ENCODE results near the gene KSR2. TPM values are rescaled to one million over a fixed set of nuclear protein-coding genes. Genes with fewer than 3 reads are reported as not detected.

The KSR2 gene
- total RNA-seq, result under 0.01 TPM

DNA sequence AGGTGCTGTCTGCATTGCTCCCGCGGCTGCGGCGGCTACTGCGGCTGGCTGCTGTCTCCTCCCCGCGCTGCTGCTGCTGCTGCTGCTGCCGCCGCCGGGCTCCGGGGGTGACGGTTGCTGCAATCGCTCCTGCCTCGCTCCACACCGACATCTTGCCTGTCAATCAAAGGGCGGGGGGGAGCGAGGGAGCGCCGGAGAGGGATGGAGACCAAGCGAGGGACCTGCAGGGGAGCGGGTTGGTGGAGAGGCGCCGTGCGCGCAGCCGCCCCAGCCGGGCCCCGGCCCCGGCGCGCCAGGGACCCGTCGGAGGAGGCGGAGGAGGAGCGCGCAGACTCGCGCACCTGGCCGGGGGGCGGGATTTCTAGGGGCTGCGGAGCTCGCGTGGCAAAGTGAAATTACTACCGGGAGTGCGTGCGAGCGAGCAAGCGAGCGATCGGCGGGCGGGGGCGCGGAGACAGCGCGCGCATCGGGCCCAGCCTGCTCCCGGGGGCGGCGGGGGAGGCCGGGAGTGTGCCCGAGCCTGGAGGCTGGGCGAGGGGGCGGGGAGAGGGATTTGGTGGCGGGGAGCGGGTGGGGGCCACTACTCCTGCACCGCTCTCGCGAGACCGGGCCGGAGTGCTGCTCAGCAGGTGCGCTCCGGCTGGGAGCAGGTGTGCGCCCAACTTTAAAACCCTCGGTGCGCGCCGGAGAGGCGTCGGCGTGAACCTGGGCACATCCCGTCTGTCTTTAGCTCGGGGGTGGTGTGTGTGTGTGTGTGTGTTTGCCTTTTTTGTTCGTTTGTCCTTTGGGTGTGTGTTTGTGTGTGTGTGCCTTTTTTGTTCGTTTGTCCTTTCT is at the start of gene KSR2:
Gene KSR2, minus strand, starts transcription at position 165 of the 834 bp plus-strand sequence. CDS start 735 bp downstream, outside the sequence.
- H3K36me3 ChIP-seq (ENCODE audit: control insufficient read depth in 3 of 3, insufficient read depth in 3 of 3, low read length in 3 of 3), result no peaks in the 10 kb centered on the region
- no peak within 1 kb of the TSS for H3K9ac ChIP-seq (ENCODE audit: low read depth in 1 of 3, low read length in 3 of 3)
- H3K27me3 ChIP-seq (ENCODE audit: control insufficient read depth in 3 of 3, insufficient read depth in 3 of 3, low read length in 3 of 3), result peaks cover 43 to 52% (median 47%) of the 10 kb centered on the region in 3 donors
- peaks cover 6 to 8% (median 7%) of the 10 kb centered on the region in 3 donors for H3K9me3 ChIP-seq (ENCODE audit: control insufficient read depth in 3 of 3, low read length in 3 of 3)
- peak within 1 kb of the TSS in 1 of 3 donors; percentile 22 for H3K4me3 ChIP-seq (ENCODE audit: low read length in 3 of 3)
- H3K4me1 ChIP-seq (ENCODE audit: control insufficient read depth in 3 of 3, insufficient read depth in 3 of 3, low read length in 3 of 3), result peaks cover 0 to 3% (median 0%) of the 10 kb centered on the region in 3 donors
- no peak within 1 kb of the TSS for H3K27ac ChIP-seq (ENCODE audit: low read depth, low read length)

DNA sequence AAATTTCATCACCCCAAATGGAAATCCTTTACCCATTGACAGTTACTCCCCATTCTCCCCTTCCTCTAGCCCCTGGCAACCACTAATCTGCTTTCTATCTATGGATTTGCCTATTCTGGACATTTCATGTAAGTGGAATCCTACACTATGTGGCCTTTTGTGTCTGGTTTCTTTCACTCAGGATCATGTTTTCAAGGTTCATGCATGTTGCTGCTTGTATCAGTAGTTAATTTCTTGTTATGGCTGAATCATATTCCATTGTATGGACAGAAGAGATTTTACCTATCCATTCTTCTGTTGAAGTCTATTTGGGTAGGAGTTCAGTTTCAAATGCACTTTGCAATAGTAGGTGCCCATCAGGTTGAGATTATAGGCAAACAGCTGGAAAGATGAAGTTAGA is 49.1 kb upstream of the KSR2 start:
- Histone ChIP-seq H3K4me1 (ENCODE audit: control insufficient read depth in 3 of 3, insufficient read depth in 3 of 3, low read length in 3 of 3) (peaks cover 8 to 10% (median 9%) of the 10 kb centered on the region in 3 donors), H3K36me3 (ENCODE audit: control insufficient read depth in 3 of 3, insufficient read depth in 3 of 3, low read length in 3 of 3) (peaks cover 0 to 21% (median 14%) of the 10 kb centered on the region in 3 donors), H3K9ac (ENCODE audit: low read depth in 1 of 3, low read length in 3 of 3) (no peak overlapping the region), H3K4me3 (ENCODE audit: low read length in 3 of 3) (no peak overlapping the region), H3K27me3 (ENCODE audit: control insufficient read depth in 3 of 3, insufficient read depth in 3 of 3, low read length in 3 of 3) (no peaks in the 10 kb centered on the region), H3K27ac (ENCODE audit: low read depth, low read length) (no peak overlapping the region), H3K9me3 (ENCODE audit: control insufficient read depth in 3 of 3, low read length in 3 of 3) (no peaks in the 10 kb centered on the region)

DNA sequence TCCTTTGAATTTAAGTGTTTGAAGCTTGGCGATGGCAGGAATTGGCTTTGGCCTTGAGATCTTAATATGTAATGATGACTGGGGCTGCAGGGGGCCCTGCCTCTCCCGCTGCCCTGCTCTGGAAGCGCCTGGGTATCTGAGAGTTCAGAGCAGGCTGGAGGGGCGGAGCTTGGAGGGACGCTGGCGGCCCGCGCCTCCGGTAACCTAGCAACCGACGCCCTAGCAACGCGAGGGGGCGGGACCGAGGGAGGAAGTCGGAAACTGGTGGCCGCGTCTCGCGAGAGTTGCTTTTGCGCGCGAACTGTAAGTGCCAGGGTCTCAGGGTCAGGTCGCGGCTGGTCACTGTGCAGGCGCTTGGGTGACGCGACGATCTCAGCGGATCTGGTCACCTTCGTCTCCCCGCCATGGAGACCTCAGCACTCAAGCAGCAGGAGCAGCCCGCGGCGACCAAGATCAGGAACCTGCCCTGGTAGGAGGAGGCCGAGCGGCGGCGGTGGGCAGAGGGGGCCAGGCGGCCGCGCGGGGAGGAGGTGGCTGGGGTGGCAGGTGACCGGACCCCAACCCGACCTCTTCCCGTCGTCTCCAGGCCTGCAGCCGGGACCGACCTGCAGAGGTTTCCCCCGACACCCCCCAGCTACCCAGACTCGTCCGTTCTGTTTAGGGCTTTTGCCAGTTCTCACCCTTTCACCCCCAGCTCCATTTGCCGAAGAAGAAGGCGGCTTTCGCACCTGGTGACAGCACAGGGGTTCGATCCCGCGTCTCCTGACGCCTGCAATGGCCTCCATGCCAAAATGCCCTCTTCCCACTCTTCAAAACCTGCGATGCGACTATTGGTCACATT is 47.9 kb upstream of the KSR2 start, which contains the start of gene RFC5:
Gene RFC5, plus strand, starts transcription at position 280 of the 841 bp plus-strand sequence. Its CDS starts 125 bp downstream, at position 405.
- Histone ChIP-seq H3K4me1 (ENCODE audit: control insufficient read depth in 3 of 3, insufficient read depth in 3 of 3, low read length in 3 of 3) (peaks cover 8 to 10% (median 9%) of the 10 kb centered on the region in 3 donors), H3K36me3 (ENCODE audit: control insufficient read depth in 3 of 3, insufficient read depth in 3 of 3, low read length in 3 of 3) (peaks cover 0 to 16% (median 13%) of the 10 kb centered on the region in 3 donors), H3K9ac (ENCODE audit: low read depth in 1 of 3, low read length in 3 of 3) (peak within 1 kb of the TSS; percentile 84 to 88 (median 86)), H3K9me3 (ENCODE audit: control insufficient read depth in 3 of 3, low read length in 3 of 3) (no peaks in the 10 kb centered on the region), H3K4me3 (ENCODE audit: low read length in 3 of 3) (peak within 1 kb of the TSS; percentile 88 to 97 (median 90)), H3K27me3 (ENCODE audit: control insufficient read depth in 3 of 3, insufficient read depth in 3 of 3, low read length in 3 of 3) (no peaks in the 10 kb centered on the region), H3K27ac (ENCODE audit: low read depth, low read length) (no peak within 1 kb of the TSS)

DNA sequence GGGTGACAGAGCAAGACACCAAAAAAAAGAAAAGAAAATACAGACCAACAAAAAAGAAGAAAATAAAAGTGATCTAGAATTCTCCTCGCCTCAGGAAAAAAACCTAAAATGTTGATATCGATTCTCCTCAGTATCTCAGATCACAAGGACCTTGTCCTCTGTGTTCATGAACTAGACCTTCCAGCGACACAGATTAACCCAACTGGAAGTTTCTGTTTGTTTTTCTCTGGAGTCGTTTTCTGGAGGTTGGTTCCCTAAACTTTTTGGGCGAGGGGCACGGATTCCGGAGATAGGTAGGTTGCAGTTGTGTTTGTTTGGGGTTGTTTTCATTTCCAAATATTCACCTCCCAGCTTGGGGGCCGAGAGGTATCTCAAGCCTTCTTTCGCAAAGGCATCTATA is 47.2 kb upstream of the KSR2 start:
- peak overlapping the region in 2 of 3 donors; percentile 88 to 90 for H3K4me3 ChIP-seq (ENCODE audit: low read length in 3 of 3)
- peaks cover 0 to 16% (median 13%) of the 10 kb centered on the region in 3 donors for H3K36me3 ChIP-seq (ENCODE audit: control insufficient read depth in 3 of 3, insufficient read depth in 3 of 3, low read length in 3 of 3)
- H3K27ac ChIP-seq (ENCODE audit: low read depth, low read length), result no peak overlapping the region
- no peak overlapping the region for H3K9ac ChIP-seq (ENCODE audit: low read depth in 1 of 3, low read length in 3 of 3)
- H3K4me1 ChIP-seq (ENCODE audit: control insufficient read depth in 3 of 3, insufficient read depth in 3 of 3, low read length in 3 of 3), result peaks cover 8 to 10% (median 9%) of the 10 kb centered on the region in 3 donors
- H3K9me3 ChIP-seq (ENCODE audit: control insufficient read depth in 3 of 3, low read length in 3 of 3), result no peaks in the 10 kb centered on the region
- no peaks in the 10 kb centered on the region for H3K27me3 ChIP-seq (ENCODE audit: control insufficient read depth in 3 of 3, insufficient read depth in 3 of 3, low read length in 3 of 3)

DNA sequence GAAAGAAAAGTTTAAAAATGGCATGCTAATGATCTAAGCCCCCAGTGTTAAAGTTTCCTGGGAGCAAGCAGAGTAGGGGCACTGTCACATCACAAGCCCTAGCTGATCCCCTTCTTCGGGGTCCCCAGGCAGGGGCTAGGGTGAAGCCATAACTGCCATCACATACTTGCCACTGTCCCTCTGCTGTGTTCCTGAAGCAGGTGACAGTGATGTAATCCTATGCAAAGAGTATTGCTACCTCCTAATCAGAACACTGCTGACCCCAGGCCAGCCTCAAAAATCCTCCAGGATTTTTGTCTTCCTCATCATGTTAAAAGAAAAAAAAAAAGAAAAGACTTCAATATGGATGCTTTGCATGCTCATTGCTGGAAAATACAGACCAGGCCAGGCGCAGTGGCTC is 46.5 kb upstream of the KSR2 start:
- H3K4me3 ChIP-seq (ENCODE audit: low read length in 3 of 3), result no peak overlapping the region
- H3K4me1 ChIP-seq (ENCODE audit: control insufficient read depth in 3 of 3, insufficient read depth in 3 of 3, low read length in 3 of 3), result peaks cover 8 to 10% (median 9%) of the 10 kb centered on the region in 3 donors
- no peak overlapping the region for H3K9ac ChIP-seq (ENCODE audit: low read depth in 1 of 3, low read length in 3 of 3)
- H3K9me3 ChIP-seq (ENCODE audit: control insufficient read depth in 3 of 3, low read length in 3 of 3), result no peaks in the 10 kb centered on the region
- no peaks in the 10 kb centered on the region for H3K27me3 ChIP-seq (ENCODE audit: control insufficient read depth in 3 of 3, insufficient read depth in 3 of 3, low read length in 3 of 3)
- H3K27ac ChIP-seq (ENCODE audit: low read depth, low read length), result no peak overlapping the region
- H3K36me3 ChIP-seq (ENCODE audit: control insufficient read depth in 3 of 3, insufficient read depth in 3 of 3, low read length in 3 of 3), result peaks cover 0 to 14% (median 13%) of the 10 kb centered on the region in 3 donors

DNA sequence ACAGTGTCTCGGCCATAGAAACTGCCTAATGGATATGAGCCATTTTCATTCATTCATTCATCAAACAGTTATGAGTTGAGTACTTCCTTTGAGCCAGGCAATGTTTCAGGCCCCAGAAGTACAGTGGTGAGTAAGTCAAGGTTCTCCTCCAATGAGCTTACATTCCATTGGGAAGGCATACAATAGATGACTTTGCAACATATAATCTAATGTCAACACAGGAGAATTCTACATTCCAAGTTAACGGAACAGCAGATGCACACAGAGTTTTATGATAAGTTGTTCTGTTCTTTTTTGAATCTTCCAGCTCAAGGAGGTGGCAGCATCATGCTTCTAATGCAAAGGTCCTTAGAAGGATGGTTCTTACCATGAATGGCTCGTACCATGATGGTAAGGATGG is 44.5 kb upstream of the KSR2 start:
- no peaks in the 10 kb centered on the region for H3K36me3 ChIP-seq (ENCODE audit: control insufficient read depth in 3 of 3, insufficient read depth in 3 of 3, low read length in 3 of 3)
- H3K9me3 ChIP-seq (ENCODE audit: control insufficient read depth in 3 of 3, low read length in 3 of 3), result no peaks in the 10 kb centered on the region
- peaks cover 8 to 10% (median 9%) of the 10 kb centered on the region in 3 donors for H3K4me1 ChIP-seq (ENCODE audit: control insufficient read depth in 3 of 3, insufficient read depth in 3 of 3, low read length in 3 of 3)
- no peak overlapping the region for H3K27ac ChIP-seq (ENCODE audit: low read depth, low read length)
- no peak overlapping the region for H3K4me3 ChIP-seq (ENCODE audit: low read length in 3 of 3)
- H3K27me3 ChIP-seq (ENCODE audit: control insufficient read depth in 3 of 3, insufficient read depth in 3 of 3, low read length in 3 of 3), result peaks cover 0 to 5% (median 0%) of the 10 kb centered on the region in 3 donors
- no peak overlapping the region for H3K9ac ChIP-seq (ENCODE audit: low read depth in 1 of 3, low read length in 3 of 3)

DNA sequence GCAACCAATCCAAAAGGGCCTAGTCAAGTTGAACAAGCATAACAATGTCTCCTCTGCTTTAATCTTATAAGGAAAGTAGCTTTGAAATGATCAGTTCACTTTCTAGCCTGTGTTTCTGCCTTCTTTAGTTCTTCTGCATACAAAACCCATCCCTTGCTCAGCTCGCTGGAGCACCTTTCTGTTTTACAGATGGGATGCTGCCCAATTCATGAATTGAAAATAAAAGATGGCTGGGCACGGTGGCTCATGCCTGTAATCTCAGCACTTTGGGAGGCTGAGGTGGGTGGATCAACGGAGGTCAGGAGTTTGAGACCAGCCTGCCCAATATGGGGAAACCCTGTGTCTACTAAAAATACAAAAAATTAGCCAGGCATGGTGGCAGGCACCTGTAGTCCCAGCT is 43.2 kb upstream of the KSR2 start:
- Histone ChIP-seq H3K9me3 (ENCODE audit: control insufficient read depth in 3 of 3, low read length in 3 of 3) (no peaks in the 10 kb centered on the region), H3K4me3 (ENCODE audit: low read length in 3 of 3) (no peak overlapping the region), H3K27me3 (ENCODE audit: control insufficient read depth in 3 of 3, insufficient read depth in 3 of 3, low read length in 3 of 3) (peaks cover 0 to 5% (median 0%) of the 10 kb centered on the region in 3 donors), H3K4me1 (ENCODE audit: control insufficient read depth in 3 of 3, insufficient read depth in 3 of 3, low read length in 3 of 3) (peaks cover 3 to 5% (median 5%) of the 10 kb centered on the region in 3 donors), H3K9ac (ENCODE audit: low read depth in 1 of 3, low read length in 3 of 3) (no peak overlapping the region), H3K36me3 (ENCODE audit: control insufficient read depth in 3 of 3, insufficient read depth in 3 of 3, low read length in 3 of 3) (no peaks in the 10 kb centered on the region), H3K27ac (ENCODE audit: low read depth, low read length) (no peak overlapping the region)

DNA sequence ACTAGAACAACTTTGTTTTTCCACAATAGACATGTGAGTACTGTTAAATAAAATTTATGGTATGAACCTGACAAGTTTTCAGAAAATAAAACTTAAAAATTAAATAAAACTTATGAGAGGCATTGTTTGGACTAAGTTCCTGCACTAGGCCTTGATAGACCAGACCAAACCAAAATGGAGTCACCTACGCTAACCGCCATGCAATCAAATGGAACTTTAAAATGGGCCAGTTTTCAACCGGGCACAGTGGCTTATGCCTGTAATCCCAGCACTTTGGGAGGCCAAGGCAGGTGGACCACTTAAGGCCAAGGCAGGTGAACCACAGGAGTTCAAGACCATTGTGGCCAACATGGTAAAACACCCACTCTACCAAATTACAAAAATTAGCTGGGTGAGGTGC is 42.6 kb upstream of the KSR2 start:
- Histone ChIP-seq H3K9me3 (ENCODE audit: control insufficient read depth in 3 of 3, low read length in 3 of 3) (no peaks in the 10 kb centered on the region), H3K4me1 (ENCODE audit: control insufficient read depth in 3 of 3, insufficient read depth in 3 of 3, low read length in 3 of 3) (peaks cover 0 to 4% (median 0%) of the 10 kb centered on the region in 3 donors)

DNA sequence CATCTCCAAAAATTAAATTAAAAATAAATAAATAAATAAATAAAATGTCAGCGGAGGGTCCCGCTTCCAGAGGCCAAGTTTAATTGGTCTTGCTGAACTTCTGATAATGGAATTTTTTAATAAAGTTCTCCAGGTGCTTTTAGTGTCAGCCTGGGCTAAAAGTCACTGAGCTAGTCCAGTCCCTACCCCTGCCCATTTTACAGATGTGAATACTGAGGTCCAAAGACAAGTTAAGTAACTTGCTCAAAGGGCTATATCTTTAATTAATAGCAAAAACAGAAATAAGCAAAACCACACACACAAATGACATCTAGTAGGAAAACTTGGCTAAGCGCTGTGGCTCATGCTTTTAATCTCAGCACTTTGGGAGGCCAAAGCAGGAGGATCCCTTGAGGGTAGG is 42.1 kb upstream of the KSR2 start:
- H3K9ac ChIP-seq (ENCODE audit: low read depth in 1 of 3, low read length in 3 of 3), result no peak overlapping the region
- H3K36me3 ChIP-seq (ENCODE audit: control insufficient read depth in 3 of 3, insufficient read depth in 3 of 3, low read length in 3 of 3), result no peaks in the 10 kb centered on the region
- H3K27me3 ChIP-seq (ENCODE audit: control insufficient read depth in 3 of 3, insufficient read depth in 3 of 3, low read length in 3 of 3), result peaks cover 0 to 5% (median 0%) of the 10 kb centered on the region in 3 donors
- no peak overlapping the region for H3K4me3 ChIP-seq (ENCODE audit: low read length in 3 of 3)
- H3K4me1 ChIP-seq (ENCODE audit: control insufficient read depth in 3 of 3, insufficient read depth in 3 of 3, low read length in 3 of 3), result peaks cover 0 to under 1% (median 0%) of the 10 kb centered on the region in 3 donors
- H3K9me3 ChIP-seq (ENCODE audit: control insufficient read depth in 3 of 3, low read length in 3 of 3), result no peaks in the 10 kb centered on the region
- no peak overlapping the region for H3K27ac ChIP-seq (ENCODE audit: low read depth, low read length)

More for the DNA sequence above, 42.6 kb upstream of the KSR2 start:
- Histone ChIP-seq H3K36me3 (ENCODE audit: control insufficient read depth in 3 of 3, insufficient read depth in 3 of 3, low read length in 3 of 3) (no peaks in the 10 kb centered on the region), H3K27ac (ENCODE audit: low read depth, low read length) (no peak overlapping the region), H3K9ac (ENCODE audit: low read depth in 1 of 3, low read length in 3 of 3) (no peak overlapping the region), H3K27me3 (ENCODE audit: control insufficient read depth in 3 of 3, insufficient read depth in 3 of 3, low read length in 3 of 3) (peaks cover 0 to 5% (median 0%) of the 10 kb centered on the region in 3 donors), H3K4me3 (ENCODE audit: low read length in 3 of 3) (no peak overlapping the region)

Measured in skeletal muscle tissue (tissue), 4 donors.